MCF 10A (cell line): ENCODE results near the gene CENPK. TPM values are rescaled to one million over a fixed set of nuclear protein-coding genes. Genes with fewer than 3 reads are reported as not detected.
"Not testable (repeated sequence)": the region's sequence is repeated elsewhere in the genome, so short reads cannot be mapped to it uniquely, and the experiment has no call there.

Experiments
- Bru-seq: library from RNA; stranded (reverse); fragments of 400-500 nt; gene quantifications from one replicate; lab custom pipeline; 2021; lab: Mats Ljungman, UMichigan
- BruChase-seq, 2 experiments: library from RNA; stranded (reverse); fragments of 400-500 nt; gene quantifications; one replicate each; lab custom pipeline; 2021; lab: Mats Ljungman, UMichigan
- BruUV-seq: library from RNA; stranded (reverse); fragments of 400-500 nt; replicated peaks from 2 replicates; lab custom pipeline; 2021; lab: Mats Ljungman, UMichigan
- CTCF ChIA-PET: fragments of 300-600 bp; sonication (Branson Sonifier 250); formaldehyde crosslinking; extraction: SDS; loops from one replicate; lab custom pipeline; 2021; ENCODE audit warnings: antibody characterized with exemption, inconsistent platforms; lab: Yijun Ruan, JAX
- POLR2A ChIA-PET: fragments of 300-600, 350-650 bp; sonication (Branson Sonifier 250); formaldehyde crosslinking; extraction: SDS; loops from one replicate; lab custom pipeline; 2020; ENCODE audit warnings: antibody characterized with exemption, inconsistent platforms; lab: Yijun Ruan, JAX
- DNase-seq: peaks from one replicate; pipeline ENCODE4 v3.0.0-alpha.2; 2018; ENCODE audit not compliant: unreplicated experiment
- H3K27ac Mint-ChIP-seq: one replicate; pipeline ENCODE4 v1.8.0; 2022; ENCODE audit warnings: mild to moderate bottlenecking, low read depth, mixed read lengths; ENCODE audit not compliant: unreplicated experiment
- H3K27me3 Mint-ChIP-seq: one replicate; pipeline ENCODE4 v1.8.0; 2022; ENCODE audit warnings: mixed read lengths; ENCODE audit not compliant: insufficient read depth, unreplicated experiment
- H3K36me3 Mint-ChIP-seq: one replicate; pipeline ENCODE4 v1.8.0; 2022; ENCODE audit warnings: mild to moderate bottlenecking, moderate library complexity, mixed read lengths; ENCODE audit not compliant: insufficient read depth, unreplicated experiment
- H3K4me1 Mint-ChIP-seq: one replicate; pipeline ENCODE4 v1.8.0; 2022; ENCODE audit warnings: mixed read lengths; ENCODE audit not compliant: insufficient read depth, unreplicated experiment
- H3K4me3 Mint-ChIP-seq: one replicate; pipeline ENCODE4 v1.8.0; 2022; ENCODE audit warnings: mild to moderate bottlenecking, moderate library complexity, mixed read lengths; ENCODE audit not compliant: unreplicated experiment
- H3K9me3 Mint-ChIP-seq: one replicate; pipeline ENCODE4 v1.8.0; 2022; ENCODE audit warnings: mixed read lengths; ENCODE audit not compliant: unreplicated experiment
- CTCF ChIP-seq: fragments of 200-600 bp; IDR thresholded peaks from one replicate; pipeline ENCODE4 v1.8.0; 2022; ENCODE audit warnings: antibody characterized with exemption, mild to moderate bottlenecking; ENCODE audit not compliant: unreplicated experiment
- intact Hi-C: fragments of 100-400 bp; cut with micrococcal nuclease; formaldehyde crosslinking; loops from 2 replicates; pipeline ENCODE4 v1.14.1; 2022
- long read RNA-seq: library from polyadenylated mRNA; stranded (forward); transcript quantifications from one replicate; pipeline ENCODE4 v2.0.0, GENCODE V29; 2022
- total RNA-seq: library from RNA; stranded (reverse); gene quantifications from 2 replicates; pipeline ENCODE4 v1.2.3, GENCODE V29; 2022

Gene CENPK
- total RNA-seq, result 11.2 and 15.3 TPM in 2 replicates
- percentile 69 among the genes with signal in this experiment for Bru-seq, nascent RNA
- BruChase-seq, experiment 1, labeled RNA remaining after a 6-hour chase, result percentile 75 among the genes with signal in this experiment
- BruChase-seq, experiment 2, labeled RNA remaining after a 2-hour chase, result percentile 80 among the genes with signal in this experiment
- long read RNA-seq, transcript CENPK-202 (11 exons, 1,734 nt), result major isoform, 14 of 32 reads
- long read RNA-seq, transcript CENPK-215 (11 exons, 1,697 nt), result minor isoform, 6 of 32 reads
- long read RNA-seq, partial matches to known transcripts, result 1 of 32 reads
- long read RNA-seq, other reads (novel, unspliced or antisense), result 9 of 32 reads

GRCh38 chr5:65562731-65563701 is at the start of gene CENPK, which contains the start of gene PPWD1:
TSS of gene CENPK (minus strand) at chr5:65563168. CDS start at chr5:65554907, 8,261 bp downstream.
TSS of gene PPWD1 (plus strand) at chr5:65563296. CDS start at chr5:65563311, 15 bp downstream.
- no peak for TF ChIP-seq CTCF
- peaks cover 23% of the 10 kb centered on the region for H3K36me3 Mint-ChIP-seq
- peaks cover 25% of the 10 kb centered on the region for H3K4me1 Mint-ChIP-seq
- POLR2A ChIA-PET, result interaction anchor here (0.7 to 4.4 kb wide), 24 partner anchors 8 to 795 kb away, joined by 3 to 38 read pairs (median 4); partner anchors contain the start of genes ADAMTS6, CWC27, NLN and SGTB
- intact Hi-C loops, result no loop called here
- peak within 1 kb of the TSS; percentile 90 for H3K4me3 Mint-ChIP-seq
- TSS peak; percentile 64 for BruUV-seq
- CTCF ChIA-PET, result interaction anchor here (0.7 to 1.7 kb wide), 5 partner anchors 80 to 922 kb away, joined by 3 to 14 read pairs (median 6); no protein-coding TSS in a partner anchor
- no peaks in the 10 kb centered on the region for H3K9me3 Mint-ChIP-seq
- H3K27ac Mint-ChIP-seq, result peak within 1 kb of the TSS; percentile 96
- peak; percentile 96 for DNase-seq
- H3K27me3 Mint-ChIP-seq, result no peaks in the 10 kb centered on the region

- Mint-ChIP-seq H3K27me3 (no peaks in the 10 kb centered on the region), H3K4me3 (no peak overlapping the region), H3K27ac (no peak overlapping the region), H3K9me3 (no peaks in the 10 kb centered on the region), H3K4me1 (no peaks in the 10 kb centered on the region), H3K36me3 (peaks cover 74% of the 10 kb centered on the region)
- ChIA-PET CTCF (no interaction called here), POLR2A (interaction anchor here (0.6 to 2.8 kb wide), 2 partner anchors 11 to 314 kb away, joined by 3 to 26 read pairs; partner anchors contain the start of genes ERBIN and TRIM23)
- intact Hi-C loops, result no loop called here
- no TSS peak for BruUV-seq
- DNase-seq, result no peak
- TF ChIP-seq CTCF, result no peak
Observed at GRCh38 chr5:65612298-65612907, 49.4 kb upstream of the CENPK start.

- intact Hi-C loops, result no loop called here
- BruUV-seq, result no TSS peak
- TF ChIP-seq CTCF, result no peak
- ChIA-PET CTCF (interaction anchor here (0.6 kb wide), 2 partner anchors 52 to 607 kb away, joined by 3 to 4 read pairs; no protein-coding TSS in a partner anchor), POLR2A (interaction anchor here (2.8 kb wide), 1 partner anchor 12 kb away, joined by 26 read pairs; the partner anchor contains the start of gene TRIM23)
- H3K36me3 Mint-ChIP-seq, result peaks cover 83% of the 10 kb centered on the region
- H3K27ac Mint-ChIP-seq, result no peak overlapping the region
- no peaks in the 10 kb centered on the region for H3K9me3 Mint-ChIP-seq
- H3K4me1 Mint-ChIP-seq, result no peaks in the 10 kb centered on the region
- H3K4me3 Mint-ChIP-seq, result no peak overlapping the region
- no peaks in the 10 kb centered on the region for H3K27me3 Mint-ChIP-seq
- no peak for DNase-seq
Observed at GRCh38 chr5:65611524-65611923, 48.6 kb upstream of the CENPK start.

GRCh38 chr5:65601761-65602160 is 38.8 kb upstream of the CENPK start:
- H3K4me1 Mint-ChIP-seq, POLR2A ChIA-PET, DNase-seq, BruUV-seq, CTCF ChIA-PET, H3K27me3 Mint-ChIP-seq, intact Hi-C loops, H3K27ac Mint-ChIP-seq, H3K4me3 Mint-ChIP-seq: not testable (repeated sequence)
- H3K9me3 Mint-ChIP-seq, result peaks cover 28% of the 10 kb centered on the region
- peaks cover 93% of the 10 kb centered on the region for H3K36me3 Mint-ChIP-seq
